ENCODE measurements around the gene NCKAP5L.

The NCKAP5L gene

DNA sequence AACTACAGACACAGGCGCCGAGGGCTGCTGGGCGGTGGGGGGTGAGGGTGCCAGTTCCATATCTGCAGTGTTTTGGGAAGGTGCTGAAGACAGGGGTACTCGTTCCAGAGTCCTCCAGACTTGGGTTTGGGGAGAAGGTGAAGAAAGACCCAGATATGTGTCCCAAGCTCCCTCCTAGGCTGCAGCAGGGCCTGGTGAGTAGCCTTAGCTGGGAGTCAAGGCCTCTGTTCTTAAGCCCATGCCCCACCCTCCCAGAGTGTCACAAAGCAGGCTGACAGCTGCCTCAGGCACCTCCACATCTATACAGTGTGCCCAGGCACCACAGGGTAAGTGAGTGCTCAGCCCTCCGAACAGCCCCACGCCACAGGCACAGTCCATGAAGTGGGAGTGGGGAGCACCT is 4.3 kb downstream of the NCKAP5L start:
- no peak for DNase-seq

DNA sequence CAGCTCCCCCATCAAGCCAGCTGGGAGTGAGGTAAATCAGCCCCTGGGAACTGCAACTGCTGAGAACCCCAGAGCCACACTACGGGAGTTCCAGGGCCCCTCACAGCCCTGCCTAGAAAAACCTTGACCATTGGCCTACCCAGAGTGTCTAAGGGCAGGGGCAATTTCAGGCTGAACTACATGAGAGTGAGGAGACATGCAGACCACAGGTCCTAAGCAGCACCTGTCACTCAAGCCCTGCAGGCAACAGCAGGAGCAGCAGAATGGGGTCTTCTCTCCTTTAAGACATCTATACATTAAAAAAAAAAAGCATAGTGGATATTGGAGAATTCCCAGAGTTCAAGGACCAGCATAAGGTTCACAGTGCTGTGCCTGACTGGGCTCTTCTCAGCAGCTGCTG is 4.9 kb downstream of the NCKAP5L start:
- DNase-seq: no peak

DNA sequence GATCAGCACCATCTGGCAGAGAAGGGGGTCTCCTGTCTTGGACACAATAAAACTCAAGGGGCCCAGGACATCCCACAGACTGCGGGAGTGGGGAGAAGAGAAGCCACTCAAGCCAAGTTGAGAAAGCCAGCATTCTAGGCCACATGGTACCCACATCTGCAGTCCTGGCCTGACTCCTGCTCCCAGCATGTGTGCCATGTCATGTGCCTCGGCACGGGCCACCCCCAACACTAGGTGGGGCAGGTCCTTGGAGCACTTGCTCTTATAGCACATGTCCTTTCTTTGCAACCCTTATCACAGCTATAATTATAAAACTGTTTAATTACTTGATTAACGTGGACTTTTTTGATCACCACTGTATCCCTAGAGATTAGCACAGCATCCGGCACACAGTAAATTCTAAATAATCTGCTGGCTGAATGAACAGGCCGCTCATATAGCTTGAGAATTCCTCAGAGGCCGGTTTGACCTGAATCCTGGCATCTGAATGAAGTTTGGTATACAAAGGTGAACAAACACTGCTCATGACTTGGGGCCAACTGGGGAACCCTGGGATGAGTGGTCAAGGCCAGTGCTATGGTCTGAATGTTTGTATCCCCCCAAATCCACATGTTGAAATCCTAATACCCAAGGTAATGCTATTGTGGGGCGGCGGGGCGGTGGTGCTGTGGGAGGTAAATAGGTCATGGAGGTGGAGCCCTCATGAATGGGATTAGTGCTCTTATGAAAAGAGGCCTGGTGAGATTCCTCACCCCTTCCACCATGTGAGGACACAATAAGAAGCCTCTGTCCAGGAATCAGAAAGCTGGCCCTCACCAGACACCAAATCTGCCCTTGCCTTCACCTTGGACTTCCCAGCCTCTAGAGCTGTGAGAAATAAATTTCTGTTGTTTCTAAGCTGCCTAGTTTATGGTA is 6.6 kb downstream of the NCKAP5L start:
- DNase-seq: no peak

- DNase-seq: no peak
Observed at GRCh38 chr12:49819786-49820185, 8.4 kb downstream of the NCKAP5L start.

- DNase-seq: no peak
Observed at GRCh38 chr12:49818241-49818895, 9.8 kb downstream of the NCKAP5L start.

GRCh38 chr12:49813131-49813530 is 15.1 kb downstream of the NCKAP5L start:
- no peak for DNase-seq

DNA sequence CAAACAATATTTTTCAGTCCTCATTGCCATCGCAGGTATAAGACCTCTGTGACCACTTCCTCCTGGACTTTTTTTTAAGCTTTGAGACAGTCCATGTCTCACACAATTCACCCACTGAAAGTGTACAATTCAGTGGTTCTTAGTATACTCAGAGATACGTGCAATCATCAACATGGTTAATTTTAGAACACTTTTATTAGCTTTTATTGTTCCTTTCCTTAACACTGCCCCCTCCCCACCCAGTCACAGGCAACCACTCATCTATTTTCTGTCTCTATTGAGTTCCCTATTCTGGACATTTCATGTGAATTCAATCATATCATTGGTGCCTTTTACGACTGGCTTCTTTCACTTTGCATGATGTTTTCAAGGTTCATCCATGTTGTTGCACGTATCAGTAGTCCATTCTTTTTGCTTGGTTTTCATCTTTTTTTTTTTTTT is 16.2 kb downstream of the NCKAP5L start:
- no peak for DNase-seq

GRCh38 chr12:49811136-49811535 is 17.1 kb downstream of the NCKAP5L start:
- no peak for DNase-seq

DNA sequence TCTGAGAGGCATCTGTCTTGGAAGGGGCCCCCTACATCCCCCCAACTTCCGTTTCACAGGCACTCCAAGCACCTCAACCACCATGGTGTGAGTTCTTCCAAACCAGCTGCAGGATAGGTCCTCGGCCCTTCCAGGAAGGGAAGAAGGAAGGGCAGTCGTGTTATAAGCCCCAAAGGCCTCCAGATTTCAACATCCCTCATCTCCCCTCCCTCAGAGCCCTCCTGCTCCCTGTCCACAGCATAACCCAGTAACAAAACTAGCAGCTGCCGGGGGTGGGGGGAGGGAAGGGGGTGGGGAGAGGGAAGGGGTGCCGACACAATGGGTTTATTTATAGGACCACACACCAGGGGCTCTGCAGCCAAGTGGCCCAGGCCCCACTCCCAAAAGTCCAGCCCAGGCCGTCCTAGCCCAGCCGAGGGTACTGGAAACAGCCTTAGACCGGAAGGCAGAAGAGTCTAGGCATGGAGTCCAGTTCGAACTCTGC is 18.3 kb downstream of the NCKAP5L start:
- DNase-seq: no peak

GRCh38 chr12:49809381-49809905 is 18.8 kb downstream of the NCKAP5L start:
- no peak for DNase-seq

GRCh38 chr12:49808686-49809380 is 19.4 kb downstream of the NCKAP5L start:
- no peak for DNase-seq

DNA sequence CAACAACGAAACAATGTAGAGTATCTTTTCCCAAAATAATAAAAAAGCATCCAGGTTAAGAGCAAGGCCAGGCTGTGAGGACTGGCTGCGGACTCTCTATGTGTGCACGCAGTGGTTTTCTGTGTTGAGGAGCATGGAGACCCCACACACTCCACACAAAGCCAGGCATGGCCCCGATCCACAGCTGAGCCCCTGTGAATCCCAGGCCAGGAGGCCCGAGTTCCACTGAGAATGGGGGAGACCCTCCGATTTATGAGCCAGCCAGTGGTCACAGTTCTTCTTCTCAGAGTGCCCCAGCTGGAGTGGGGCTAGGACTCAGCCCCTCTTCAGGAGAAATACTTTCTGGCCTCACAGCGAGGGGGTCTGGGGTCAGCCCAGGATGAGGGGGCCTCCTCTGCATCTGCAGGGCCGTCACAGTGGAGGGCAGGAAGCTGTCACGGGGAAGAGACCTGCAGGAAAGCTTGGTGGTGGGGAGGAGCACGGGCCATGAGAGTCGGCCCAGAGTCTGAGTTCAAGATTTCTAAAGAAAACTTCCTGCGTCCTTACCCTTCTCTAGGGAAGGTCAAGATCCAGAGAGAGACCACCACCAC is 20.1 kb downstream of the NCKAP5L start:
- DNase-seq: no peak

- DNase-seq: no peak
Observed at GRCh38 chr12:49806877-49807276, 21.3 kb downstream of the NCKAP5L start.

GRCh38 chr12:49806321-49806813 is 21.8 kb downstream of the NCKAP5L start:
- no peak for DNase-seq

GRCh38 chr12:49805409-49805808 is 22.8 kb downstream of the NCKAP5L start:
- DNase-seq: no peak

- no peak for DNase-seq
Observed at GRCh38 chr12:49804821-49805220, 23.4 kb downstream of the NCKAP5L start.

DNA sequence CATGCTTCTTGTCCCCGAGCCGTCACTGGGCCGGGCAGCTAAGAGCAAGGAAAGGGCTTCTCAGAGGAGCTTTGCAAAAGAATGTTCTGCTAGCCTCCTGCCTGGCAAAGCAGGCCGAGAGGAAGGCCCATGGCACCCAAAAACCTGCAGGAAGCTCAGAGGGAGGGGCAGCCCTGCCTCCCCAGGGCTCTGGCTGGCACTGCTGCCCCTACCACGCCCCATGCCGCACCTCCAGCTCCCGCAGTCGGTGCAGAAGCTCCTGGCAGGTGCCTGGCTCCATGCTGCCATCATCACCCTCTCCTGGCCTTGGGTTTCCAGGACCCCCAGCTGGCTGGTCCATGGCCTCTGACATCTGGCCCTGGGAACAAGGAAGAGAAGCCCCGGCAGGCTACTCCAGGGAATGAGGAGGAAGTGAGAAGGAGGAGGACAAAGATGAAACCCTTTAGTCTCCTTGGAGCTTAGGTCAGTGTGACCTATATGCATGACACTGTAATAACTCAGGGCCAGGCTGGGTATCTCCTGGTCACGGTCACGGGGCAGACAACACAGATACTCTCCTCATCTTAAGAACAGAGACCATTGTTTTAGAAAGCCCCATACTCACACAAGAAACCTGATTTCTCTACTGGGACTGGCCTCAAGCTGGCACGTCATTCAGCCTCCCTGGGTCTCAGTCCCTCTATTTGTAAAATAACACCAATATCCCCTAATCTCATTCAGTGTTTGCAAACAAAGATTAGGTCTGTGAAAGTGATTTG is 24.3 kb downstream of the NCKAP5L start:
- DNase-seq: no peak

- no peak for DNase-seq
Observed at GRCh38 chr12:49801141-49802063, 26.8 kb downstream of the NCKAP5L start.

GRCh38 chr12:49800421-49801140 is 27.6 kb downstream of the NCKAP5L start:
- DNase-seq: no peak

DNA sequence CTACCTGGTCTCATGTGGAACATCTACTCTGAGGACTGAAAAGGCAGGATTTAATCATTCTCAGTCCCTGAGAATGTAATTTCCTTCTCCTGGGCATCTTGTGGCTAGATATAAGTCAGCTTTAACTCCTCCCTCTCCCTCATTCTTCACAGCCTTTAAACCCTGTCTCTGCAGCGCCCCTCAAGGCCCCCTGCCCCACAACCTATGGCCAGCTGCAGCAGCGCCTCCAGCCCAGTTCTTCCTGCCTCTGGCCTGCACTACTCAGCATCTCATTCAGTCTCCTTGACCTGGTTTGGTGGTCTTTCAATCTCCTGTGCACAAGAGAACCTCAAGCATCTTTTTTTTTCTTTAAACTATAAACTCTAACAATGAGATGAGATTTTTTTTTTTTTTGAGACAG is 29.3 kb downstream of the NCKAP5L start:
- no peak for DNase-seq
